GM19099 (cell line): ENCODE data around the gene MBOAT1.

Experiments
- POLR2A ChIP-seq: IDR thresholded peaks from 3 replicates; pipeline ENCODE4 v1.6.1; 2011; ENCODE audit warnings: low read depth; ENCODE audit not compliant: insufficient read length; ENCODE audit errors: extremely low read depth

Gene MBOAT1

GRCh38 chr6:20211037-20211940, 980 bp downstream of the MBOAT1 start:
- TF ChIP-seq POLR2A, result peak; percentile 65

DNA sequence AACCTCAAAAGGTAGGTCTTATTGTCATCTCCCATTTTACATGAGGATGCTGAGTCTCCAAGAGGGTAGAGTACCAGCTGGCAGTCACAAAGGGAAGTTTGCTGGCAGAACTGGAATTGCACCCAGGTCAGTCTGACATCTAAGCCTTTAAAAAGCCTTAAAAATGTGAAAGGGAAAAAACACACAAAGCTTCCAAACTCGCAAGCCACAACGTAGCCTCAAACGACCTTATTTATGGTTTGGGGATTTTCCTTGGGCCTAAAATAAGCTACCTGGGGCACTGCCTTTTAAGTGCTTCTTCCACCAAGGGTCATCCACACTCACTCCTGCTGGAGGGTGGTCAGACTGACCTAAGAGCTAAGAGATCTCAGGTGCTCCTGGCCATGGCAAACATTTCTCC, 2.1 kb downstream of the MBOAT1 start:
- no peak for TF ChIP-seq POLR2A

DNA sequence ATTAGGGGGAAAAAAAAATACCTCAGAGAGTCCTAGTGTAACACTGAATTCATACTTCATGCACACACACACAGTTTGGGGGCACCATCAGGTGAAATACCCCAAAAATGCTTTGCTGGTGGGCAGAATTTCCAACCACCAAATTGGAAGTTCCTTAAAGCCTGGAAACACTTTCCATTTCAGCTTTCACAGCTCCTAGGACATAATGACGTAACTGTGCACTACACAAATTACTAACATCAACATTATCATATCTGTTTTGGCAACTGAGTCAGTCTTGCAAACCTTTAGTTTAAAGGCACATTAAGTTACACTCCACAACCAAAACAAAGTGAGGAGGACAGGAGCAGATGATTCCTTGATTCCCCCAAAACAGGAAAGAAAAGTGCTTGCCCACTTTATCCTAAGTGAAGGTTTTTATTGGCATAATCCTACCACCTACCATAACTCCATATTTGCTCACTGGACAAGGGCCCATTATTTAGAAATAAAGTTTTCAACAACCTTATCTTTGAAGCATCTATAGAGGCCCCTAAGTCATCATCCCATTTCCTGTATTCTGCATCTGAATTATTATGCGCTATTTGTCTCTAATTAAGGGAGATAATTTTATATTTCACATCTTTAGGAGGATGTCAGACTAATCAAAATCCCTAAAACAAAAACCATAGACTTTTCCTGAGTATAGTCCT, 3.4 kb downstream of the MBOAT1 start:
- no peak for TF ChIP-seq POLR2A

- no peak for TF ChIP-seq POLR2A
These were observed 5.2 kb downstream of the MBOAT1 start for GRCh38 chr6:20207088-20207418.

GRCh38 chr6:20205722-20206161, 6.5 kb downstream of the MBOAT1 start:
- no peak for TF ChIP-seq POLR2A

- TF ChIP-seq POLR2A, result no peak
These were observed 7.8 kb downstream of the MBOAT1 start for GRCh38 chr6:20204512-20204894.

- no peak for TF ChIP-seq POLR2A
These were observed 8.4 kb downstream of the MBOAT1 start for GRCh38 chr6:20203561-20204511.

- no peak for TF ChIP-seq POLR2A
These were observed 9.5 kb downstream of the MBOAT1 start for GRCh38 chr6:20202699-20203302.

- TF ChIP-seq POLR2A, result no peak
These were observed 10.0 kb downstream of the MBOAT1 start for GRCh38 chr6:20202324-20202658.

GRCh38 chr6:20200761-20201630, 11.3 kb downstream of the MBOAT1 start:
- no peak for TF ChIP-seq POLR2A

GRCh38 chr6:20198775-20199174, 13.5 kb downstream of the MBOAT1 start:
- TF ChIP-seq POLR2A, result no peak

GRCh38 chr6:20198156-20198774, 14.0 kb downstream of the MBOAT1 start:
- TF ChIP-seq POLR2A, result no peak

DNA sequence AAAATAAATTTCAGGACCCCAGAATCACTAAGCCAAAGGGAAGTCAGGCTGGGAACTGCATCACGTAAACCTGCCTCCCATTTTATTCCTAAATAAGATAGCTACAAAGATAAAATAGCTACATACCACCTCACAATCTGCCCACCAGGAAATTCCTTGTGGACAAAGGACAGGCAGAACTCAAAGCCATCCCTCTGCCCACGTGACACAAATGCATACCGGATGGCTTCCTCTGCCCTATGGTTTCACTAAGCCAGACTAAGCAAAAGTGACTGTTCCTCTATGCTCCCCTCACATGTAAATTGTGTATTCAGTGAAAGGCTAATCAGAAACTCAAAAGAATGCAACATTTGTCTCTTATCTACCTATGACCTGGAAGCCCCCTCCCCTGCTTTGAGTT, 15.0 kb downstream of the MBOAT1 start:
- no peak for TF ChIP-seq POLR2A
